BLaER1 (cell line): ENCODE data around the gene EFHB.
A peak's percentile ranks its signal among the peaks of the same experiment; 100 is the strongest.
"Not testable (repeated sequence)": the region's sequence is repeated elsewhere in the genome, so short reads cannot be mapped to it uniquely, and the experiment has no call there.

Experiments
- H3K27ac ChIP-seq: shearing (Covaris generic); formaldehyde crosslinking; 2 replicates; pipeline ENCODE4 v1.8.1; 2022
- H3K27me3 ChIP-seq: shearing (Covaris generic); formaldehyde crosslinking; 2 replicates; pipeline ENCODE4 v1.8.1; 2022
- H3K36me3 ChIP-seq: shearing (Covaris generic); formaldehyde crosslinking; 2 replicates; pipeline ENCODE4 v1.8.1; 2022
- H3K4me1 ChIP-seq: shearing (Covaris generic); formaldehyde crosslinking; 2 replicates; pipeline ENCODE4 v1.8.1; 2022
- H3K4me2 ChIP-seq: shearing (Covaris generic); formaldehyde crosslinking; 2 replicates; pipeline ENCODE4 v1.8.1; 2022
- H3K4me3 ChIP-seq: shearing (Covaris generic); formaldehyde crosslinking; 2 replicates; pipeline ENCODE4 v1.8.1; 2022
- H3K9ac ChIP-seq: shearing (Covaris generic); formaldehyde crosslinking; 2 replicates; pipeline ENCODE4 v1.8.1; 2022
- H3K9me3 ChIP-seq: shearing (Covaris generic); formaldehyde crosslinking; 2 replicates; pipeline ENCODE4 v1.8.1; 2022
- H4K20me1 ChIP-seq: shearing (Covaris generic); formaldehyde crosslinking; 2 replicates; pipeline ENCODE4 v1.8.1; 2022
- Cebpa-rat ChIP-seq: shearing (Covaris generic); IDR thresholded peaks from 2 replicates; pipeline ENCODE4 v1.8.1; 2022

The EFHB gene

GRCh38 chr3:19931767-19932188 lies 2.2 kb downstream of the EFHB start:
- no peak for TF ChIP-seq Cebpa-rat
- H3K27ac ChIP-seq = no peak overlapping the region
- H3K9me3 ChIP-seq = no peaks in the 10 kb centered on the region
- H3K4me3 ChIP-seq = no peak overlapping the region
- H3K4me2 ChIP-seq = no peak overlapping the region; the same call in 1 of the 2 replicates
- H3K9ac ChIP-seq = no peak overlapping the region
- no peaks in the 10 kb centered on the region for H3K36me3 ChIP-seq
- no peaks in the 10 kb centered on the region for H4K20me1 ChIP-seq
- no peaks in the 10 kb centered on the region for H3K27me3 ChIP-seq
- peaks cover 10% of the 10 kb centered on the region; the same call in 1 of the 2 replicates for H3K4me1 ChIP-seq

DNA sequence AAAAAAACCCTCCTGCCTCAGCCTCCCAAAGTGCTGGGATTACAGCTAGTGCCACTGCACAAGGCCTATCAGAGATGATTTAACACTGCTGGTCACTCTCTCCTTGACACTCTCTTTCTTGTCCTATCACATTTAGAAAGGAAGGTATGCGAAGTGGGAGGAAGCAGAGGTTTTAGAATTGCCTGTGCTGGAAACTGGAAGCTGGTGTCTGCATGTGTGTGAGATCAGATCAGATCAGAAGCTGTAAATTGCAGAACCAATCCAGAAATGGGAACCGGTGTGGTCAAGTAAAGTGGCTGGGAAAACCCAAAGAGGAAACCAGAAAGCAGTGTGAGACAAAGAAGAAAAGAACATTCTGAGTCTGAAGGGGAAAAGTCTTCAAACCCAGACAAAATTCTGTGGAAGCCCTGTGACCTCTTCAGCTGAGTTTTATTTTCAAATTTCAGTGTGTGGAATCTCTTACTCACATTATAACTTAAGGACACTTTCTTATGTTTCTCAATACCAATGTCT lies 2.8 kb downstream of the EFHB start:
- Histone ChIP-seq H3K9ac (no peak overlapping the region), H3K4me3 (no peak overlapping the region), H3K27ac (no peak overlapping the region)

DNA sequence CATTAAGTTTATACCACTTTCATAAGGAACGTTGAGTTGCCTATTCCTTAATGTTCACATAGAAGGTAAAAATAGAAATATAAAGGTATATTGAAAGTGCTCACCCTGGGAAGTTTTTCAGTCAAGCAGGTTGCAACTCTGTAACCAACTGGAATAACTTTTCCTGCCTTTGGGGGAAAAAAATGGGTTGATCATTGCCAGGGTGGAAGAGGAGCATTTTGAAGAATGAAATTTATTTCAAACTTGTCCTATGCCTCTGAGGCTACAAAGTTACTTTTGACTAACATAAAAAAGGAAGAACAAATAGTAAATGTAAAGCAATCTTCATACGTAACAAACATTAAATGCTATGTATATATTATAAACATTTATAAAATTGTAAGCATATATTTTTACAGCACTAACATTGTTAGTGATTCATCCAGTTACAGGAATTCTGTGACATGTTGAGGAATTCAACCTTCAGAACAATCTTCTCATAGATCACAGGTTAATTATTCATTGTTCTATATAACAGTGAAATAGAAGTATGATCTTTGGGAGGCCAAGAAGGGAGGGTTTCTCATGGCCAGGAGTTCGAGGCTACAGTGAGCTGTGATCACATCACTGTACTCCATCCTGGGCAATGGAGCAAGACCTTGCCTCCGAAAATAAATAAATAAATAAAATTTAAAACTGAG lies 13.5 kb downstream of the EFHB start:
- H3K9me3 ChIP-seq = no peaks in the 10 kb centered on the region
- no peak overlapping the region for H3K27ac ChIP-seq
- H4K20me1 ChIP-seq = no peaks in the 10 kb centered on the region
- no peak overlapping the region for H3K9ac ChIP-seq
- H3K4me1 ChIP-seq = no peaks in the 10 kb centered on the region
- no peak overlapping the region for H3K4me3 ChIP-seq
- H3K27me3 ChIP-seq = no peaks in the 10 kb centered on the region
- H3K4me2 ChIP-seq = no peak overlapping the region
- no peak for TF ChIP-seq Cebpa-rat
- H3K36me3 ChIP-seq = no peaks in the 10 kb centered on the region

More for the DNA sequence above, 2.8 kb downstream of the EFHB start:
- no peaks in the 10 kb centered on the region for H4K20me1 ChIP-seq
- peaks cover 10% of the 10 kb centered on the region; the same call in 1 of the 2 replicates for H3K4me1 ChIP-seq
- no peaks in the 10 kb centered on the region for H3K9me3 ChIP-seq
- TF ChIP-seq Cebpa-rat = no peak
- no peaks in the 10 kb centered on the region for H3K36me3 ChIP-seq
- no peaks in the 10 kb centered on the region for H3K27me3 ChIP-seq
- H3K4me2 ChIP-seq = peak overlapping the region; percentile 6; the same call in 1 of the 2 replicates

GRCh38 chr3:19917167-19917566 lies 16.9 kb downstream of the EFHB start:
- no peak for TF ChIP-seq Cebpa-rat
- H3K36me3 ChIP-seq = no peaks in the 10 kb centered on the region
- H3K4me1 ChIP-seq = no peaks in the 10 kb centered on the region
- H4K20me1 ChIP-seq = no peaks in the 10 kb centered on the region
- H3K27me3 ChIP-seq = no peaks in the 10 kb centered on the region
- no peak overlapping the region for H3K4me2 ChIP-seq
- no peak overlapping the region for H3K4me3 ChIP-seq
- H3K27ac ChIP-seq = no peak overlapping the region
- peaks cover 6% of the 10 kb centered on the region; the same call in 1 of the 2 replicates for H3K9me3 ChIP-seq
- no peak overlapping the region for H3K9ac ChIP-seq

GRCh38 chr3:19911452-19911851 lies 22.6 kb downstream of the EFHB start:
- Histone ChIP-seq H3K9ac (no peak overlapping the region), H3K4me2 (no peak overlapping the region), H3K4me3 (no peak overlapping the region), H3K36me3 (no peaks in the 10 kb centered on the region), H3K27me3 (no peaks in the 10 kb centered on the region), H3K9me3 (peaks cover 22% of the 10 kb centered on the region), H3K4me1 (no peaks in the 10 kb centered on the region), H4K20me1 (no peaks in the 10 kb centered on the region), H3K27ac (no peak overlapping the region)
- no peak for TF ChIP-seq Cebpa-rat

- Histone ChIP-seq H4K20me1 (no peaks in the 10 kb centered on the region), H3K36me3 (no peaks in the 10 kb centered on the region), H3K9ac (no peak overlapping the region), H3K9me3 (peaks cover 16% of the 10 kb centered on the region), H3K27me3 (no peaks in the 10 kb centered on the region), H3K4me2 (no peak overlapping the region), H3K4me1 (no peaks in the 10 kb centered on the region), H3K4me3 (no peak overlapping the region), H3K27ac (no peak overlapping the region)
- TF ChIP-seq Cebpa-rat = no peak
Observed at GRCh38 chr3:19907523-19907922, 26.5 kb downstream of the EFHB start.

DNA sequence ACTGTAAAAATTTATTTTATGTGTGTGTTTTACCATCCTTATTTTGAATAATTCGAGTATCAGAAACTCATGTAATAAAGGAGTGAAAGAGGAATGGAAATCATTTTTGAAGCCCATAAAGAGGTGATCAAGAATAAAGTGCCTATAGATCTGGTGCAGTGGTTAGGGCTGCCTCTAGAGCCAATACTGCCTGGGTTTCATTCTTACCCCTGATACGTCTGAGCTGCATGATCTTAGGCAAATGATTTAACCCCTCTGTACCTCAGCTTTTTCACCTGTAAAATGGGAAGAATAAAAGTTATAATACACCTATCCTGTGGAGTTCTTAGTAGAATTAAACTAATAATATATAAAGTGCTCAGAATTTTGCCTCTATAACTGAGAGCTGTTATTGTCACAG lies 30.4 kb downstream of the EFHB start:
- Histone ChIP-seq H3K4me3 (no peak overlapping the region), H3K36me3 (no peaks in the 10 kb centered on the region), H4K20me1 (no peaks in the 10 kb centered on the region)

DNA sequence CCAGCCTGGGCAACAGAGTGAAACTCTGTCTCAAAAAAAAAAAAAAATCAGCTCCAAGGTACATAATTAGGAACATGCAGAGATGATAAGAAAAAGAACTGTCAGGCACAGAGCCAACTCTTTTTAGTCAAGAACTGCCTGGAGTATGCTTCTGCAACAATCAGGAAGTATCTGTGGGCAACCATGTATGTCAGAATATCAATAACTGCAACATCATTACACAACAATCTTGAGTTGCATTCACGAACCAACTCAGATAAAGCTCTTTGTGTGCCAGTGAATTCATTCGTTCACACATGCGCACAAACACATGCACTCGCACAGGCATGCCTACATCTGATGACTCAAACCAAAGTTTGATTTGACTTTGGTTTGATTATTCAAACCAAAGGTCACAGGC lies 32.1 kb downstream of the EFHB start:
- Histone ChIP-seq H4K20me1 (no peaks in the 10 kb centered on the region), H3K9ac (no peak overlapping the region), H3K27me3 (no peaks in the 10 kb centered on the region), H3K4me1 (no peaks in the 10 kb centered on the region), H3K4me3 (no peak overlapping the region), H3K36me3 (no peaks in the 10 kb centered on the region), H3K9me3 (no peaks in the 10 kb centered on the region), H3K4me2 (no peak overlapping the region), H3K27ac (no peak overlapping the region)
- no peak for TF ChIP-seq Cebpa-rat

More for the DNA sequence above, 30.4 kb downstream of the EFHB start:
- Histone ChIP-seq H3K27me3 (no peaks in the 10 kb centered on the region), H3K9ac (no peak overlapping the region), H3K4me1 (no peaks in the 10 kb centered on the region), H3K4me2 (no peak overlapping the region), H3K27ac (no peak overlapping the region), H3K9me3 (no peaks in the 10 kb centered on the region)
- TF ChIP-seq Cebpa-rat = no peak

- no peak overlapping the region for H3K9ac ChIP-seq
- no peak overlapping the region for H3K4me2 ChIP-seq
- H3K4me3 ChIP-seq = no peak overlapping the region
- no peaks in the 10 kb centered on the region for H3K4me1 ChIP-seq
- no peaks in the 10 kb centered on the region for H4K20me1 ChIP-seq
- H3K27ac ChIP-seq = no peak overlapping the region
- H3K27me3 ChIP-seq = no peaks in the 10 kb centered on the region
- H3K9me3 ChIP-seq = no peaks in the 10 kb centered on the region
- TF ChIP-seq Cebpa-rat = no peak
- no peaks in the 10 kb centered on the region for H3K36me3 ChIP-seq
Observed at GRCh38 chr3:19901337-19901736, 32.7 kb downstream of the EFHB start.

DNA sequence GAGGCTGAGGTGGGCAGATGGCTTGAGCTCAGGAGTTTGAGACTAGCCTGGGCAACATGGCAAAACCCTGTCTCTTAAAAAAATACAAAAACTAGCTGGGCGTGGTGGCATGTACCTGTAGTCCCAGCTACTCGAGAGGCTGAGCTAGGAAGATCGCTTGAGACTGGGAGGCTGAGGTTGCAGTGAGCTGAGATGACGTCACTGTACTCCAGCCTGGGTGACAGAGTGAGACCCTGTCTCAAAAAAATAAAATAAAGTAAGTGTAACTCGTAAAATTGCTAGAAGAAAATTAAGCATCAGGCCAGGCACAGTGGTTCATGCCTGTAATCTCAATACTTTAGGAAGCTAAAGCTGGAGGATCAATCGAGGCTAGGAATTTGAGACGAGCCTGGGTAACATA lies 34.2 kb downstream of the EFHB start:
- H3K4me1 ChIP-seq, H3K4me3 ChIP-seq, H3K36me3 ChIP-seq, H3K27me3 ChIP-seq, H3K9ac ChIP-seq, H3K4me2 ChIP-seq, H4K20me1 ChIP-seq, H3K9me3 ChIP-seq, H3K27ac ChIP-seq: not testable (repeated sequence)

- no peak overlapping the region for H3K9ac ChIP-seq
- no peaks in the 10 kb centered on the region for H4K20me1 ChIP-seq
- H3K4me2 ChIP-seq = no peak overlapping the region
- TF ChIP-seq Cebpa-rat = no peak
- no peaks in the 10 kb centered on the region for H3K4me1 ChIP-seq
- H3K36me3 ChIP-seq = no peaks in the 10 kb centered on the region
- no peaks in the 10 kb centered on the region for H3K9me3 ChIP-seq
- no peak overlapping the region for H3K27ac ChIP-seq
- no peaks in the 10 kb centered on the region for H3K27me3 ChIP-seq
- H3K4me3 ChIP-seq = no peak overlapping the region
Observed at GRCh38 chr3:19899264-19899663, 34.8 kb downstream of the EFHB start.
